SK-N-SH treated with all-trans-retinoic acid at 6 μM for 48 hours (cell line): Measurements from ENCODE around the gene MT1H.
"Not testable (repeated sequence)": the region's sequence is repeated elsewhere in the genome, so short reads cannot be mapped to it uniquely, and the experiment has no call there.

Experiments used
- ATAC-seq: fragments of 200-7000 bp; cut with Tn5 transposase; 3 replicates; pipeline ENCODE4 v1.9.1; 2020; ENCODE audit warnings: mild to moderate bottlenecking, moderate library complexity
- ARNTL ChIP-seq: fragments of 450-650 bp; formaldehyde crosslinking; IDR thresholded peaks from 2 replicates; pipeline ENCODE4 v1.5.0; 2020; ENCODE audit warnings: low read depth, mild to moderate bottlenecking, moderate library complexity, borderline replicate concordance
- BACH2 ChIP-seq: fragments of 250-450 bp; sonication (Bioruptor Pico); IDR thresholded peaks from 2 replicates; pipeline ENCODE4 v1.9.0; 2021; ENCODE audit warnings: mild to moderate bottlenecking, borderline replicate concordance
- ESRRG ChIP-seq: fragments of 250-450 bp; sonication (Bioruptor Pico); IDR thresholded peaks from 2 replicates; pipeline ENCODE4 v1.6.1; 2021; ENCODE audit warnings: mild to moderate bottlenecking
- GLIS3 ChIP-seq: fragments of 250-450 bp; sonication (Bioruptor Pico); IDR thresholded peaks from 2 replicates; pipeline ENCODE4 v1.5.0; 2020; ENCODE audit warnings: mild to moderate bottlenecking, moderate library complexity
- ISL1 ChIP-seq: fragments of 250-450 bp; sonication (Bioruptor Pico); IDR thresholded peaks from 2 replicates; pipeline ENCODE4 v2.1.2; 2022; ENCODE audit warnings: mild to moderate bottlenecking, moderate library complexity
- OSR1 ChIP-seq: fragments of 250-450 bp; sonication (Bioruptor Pico); IDR thresholded peaks from 2 replicates; pipeline ENCODE4 v1.8.0; 2022; ENCODE audit warnings: moderate library complexity, mild to moderate bottlenecking, inconsistent platforms
- PPARA ChIP-seq: fragments of 250-450 bp; sonication (Bioruptor Pico); IDR thresholded peaks from 2 replicates; pipeline ENCODE4 v1.5.0; 2020; ENCODE audit warnings: mild to moderate bottlenecking, borderline replicate concordance
- RARB ChIP-seq: fragments of 250-450 bp; sonication (Bioruptor Pico); IDR thresholded peaks from 2 replicates; pipeline ENCODE4 v1.8.0; 2021; ENCODE audit warnings: mild to moderate bottlenecking, moderate library complexity
- TCF4 ChIP-seq: fragments of 250-450 bp; sonication (Bioruptor Pico); IDR thresholded peaks from 2 replicates; pipeline ENCODE4 v1.8.0; 2021; ENCODE audit warnings: mild to moderate bottlenecking, moderate library complexity, borderline replicate concordance
- TOX ChIP-seq: fragments of 250-450 bp; sonication (Bioruptor Pico); IDR thresholded peaks from 2 replicates; pipeline ENCODE4 v1.8.0; 2021; ENCODE audit warnings: mild to moderate bottlenecking, moderate library complexity, borderline replicate concordance
- ZC3H10 ChIP-seq: fragments of 250-450 bp; sonication (Bioruptor Pico); IDR thresholded peaks from 2 replicates; pipeline ENCODE4 v1.5.1; 2021; ENCODE audit warnings: mild to moderate bottlenecking, moderate library complexity
- ZFP3 ChIP-seq: fragments of 250-450 bp; sonication (Bioruptor Pico); IDR thresholded peaks from 2 replicates; pipeline ENCODE4 v1.5.0; 2020; ENCODE audit warnings: mild to moderate bottlenecking, moderate library complexity
- ZFP30 ChIP-seq: fragments of 450-650 bp; formaldehyde crosslinking; IDR thresholded peaks from 2 replicates; pipeline ENCODE4 v1.5.0; 2022; ENCODE audit warnings: mild to moderate bottlenecking, moderate library complexity
- ZNF565 ChIP-seq: fragments of 450-650 bp; formaldehyde crosslinking; conservative IDR thresholded peaks from 2 replicates; pipeline ENCODE4 v1.5.0; 2020; ENCODE audit warnings: low read depth, mild to moderate bottlenecking, moderate library complexity
- ZNF70 ChIP-seq: fragments of 450-650 bp; formaldehyde crosslinking; IDR thresholded peaks from 2 replicates; pipeline ENCODE4 v1.5.0; 2020; ENCODE audit warnings: mild to moderate bottlenecking, moderate library complexity
- ZNF8 ChIP-seq: fragments of 450-650 bp; formaldehyde crosslinking; IDR thresholded peaks from 2 replicates; pipeline ENCODE4 v1.5.0; 2020; ENCODE audit warnings: mild to moderate bottlenecking, moderate library complexity
- TF ChIP-seq, protein P1 (sequence below): fragments of 250-450 bp; sonication (Bioruptor Pico); IDR thresholded peaks from 2 replicates; pipeline ENCODE4 v1.8.0; 2020; ENCODE audit warnings: mild to moderate bottlenecking, moderate library complexity, borderline replicate concordance
- TF ChIP-seq, protein P2 (sequence below): fragments of 250-450 bp; sonication (Bioruptor Pico); IDR thresholded peaks from 2 replicates; pipeline ENCODE4 v1.5.1; 2021; ENCODE audit warnings: mild to moderate bottlenecking, moderate library complexity
- TF ChIP-seq, protein P3 (sequence below): fragments of 250-450 bp; sonication (Bioruptor Pico); IDR thresholded peaks from 2 replicates; pipeline ENCODE4 v1.8.0; 2021; ENCODE audit warnings: low read depth, mild to moderate bottlenecking, moderate library complexity, borderline replicate concordance
- TF ChIP-seq, protein P4 (sequence below): fragments of 250-450 bp; sonication (Bioruptor Pico); IDR thresholded peaks from 2 replicates; pipeline ENCODE4 v1.5.0; 2020; ENCODE audit warnings: mild to moderate bottlenecking, moderate library complexity
- TF ChIP-seq, protein P5 (sequence below): fragments of 250-450 bp; sonication (Bioruptor Pico); IDR thresholded peaks from 2 replicates; pipeline ENCODE4 v1.5.1; 2020; ENCODE audit warnings: low read depth, mild to moderate bottlenecking, moderate library complexity

The MT1H gene

DNA sequence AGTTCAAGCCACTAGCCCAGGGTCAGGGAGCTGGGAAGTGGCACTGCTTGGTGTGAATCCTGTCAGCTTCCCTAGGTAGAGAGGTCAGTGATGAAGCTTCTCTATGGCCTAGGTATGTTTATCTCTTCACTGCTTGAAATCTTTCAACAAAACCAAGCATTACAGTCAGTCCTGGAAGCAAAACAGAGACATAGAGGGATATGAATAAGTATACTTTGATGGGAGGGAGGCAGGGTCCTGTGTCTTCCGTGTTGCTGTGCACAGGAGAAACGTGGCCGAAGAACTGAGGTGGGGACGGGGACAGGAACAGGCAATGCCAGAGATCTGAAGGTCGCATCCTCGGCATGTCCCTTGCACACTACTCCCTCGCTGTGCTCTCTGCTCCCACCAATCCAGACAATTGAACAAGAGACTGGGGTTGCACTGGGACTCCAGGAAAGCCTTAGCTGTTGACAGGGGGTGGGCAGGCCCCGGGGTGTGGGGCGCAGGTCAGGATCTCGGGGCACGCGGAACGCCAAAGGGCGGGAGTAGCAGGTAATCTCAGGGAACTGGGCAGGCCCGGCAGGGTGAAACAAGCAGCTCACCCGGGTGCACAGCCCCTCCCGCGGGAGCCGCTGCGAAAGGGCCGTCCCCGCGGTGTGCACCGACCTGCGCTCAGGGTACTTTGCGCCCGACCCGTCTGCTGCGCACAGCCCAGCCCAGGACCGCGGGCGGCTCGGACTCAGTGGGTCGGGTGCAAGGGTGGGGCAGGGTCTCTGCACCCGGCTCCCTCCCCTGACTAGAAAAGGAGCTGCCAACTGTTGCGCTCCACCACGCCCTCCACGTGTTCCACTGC lies at the start of gene MT1H:
MT1H (plus strand) TSS at position 810 of the 835 bp plus-strand sequence. CDS start 71 bp downstream, outside the sequence.
- TF ChIP-seq, protein P1, sequence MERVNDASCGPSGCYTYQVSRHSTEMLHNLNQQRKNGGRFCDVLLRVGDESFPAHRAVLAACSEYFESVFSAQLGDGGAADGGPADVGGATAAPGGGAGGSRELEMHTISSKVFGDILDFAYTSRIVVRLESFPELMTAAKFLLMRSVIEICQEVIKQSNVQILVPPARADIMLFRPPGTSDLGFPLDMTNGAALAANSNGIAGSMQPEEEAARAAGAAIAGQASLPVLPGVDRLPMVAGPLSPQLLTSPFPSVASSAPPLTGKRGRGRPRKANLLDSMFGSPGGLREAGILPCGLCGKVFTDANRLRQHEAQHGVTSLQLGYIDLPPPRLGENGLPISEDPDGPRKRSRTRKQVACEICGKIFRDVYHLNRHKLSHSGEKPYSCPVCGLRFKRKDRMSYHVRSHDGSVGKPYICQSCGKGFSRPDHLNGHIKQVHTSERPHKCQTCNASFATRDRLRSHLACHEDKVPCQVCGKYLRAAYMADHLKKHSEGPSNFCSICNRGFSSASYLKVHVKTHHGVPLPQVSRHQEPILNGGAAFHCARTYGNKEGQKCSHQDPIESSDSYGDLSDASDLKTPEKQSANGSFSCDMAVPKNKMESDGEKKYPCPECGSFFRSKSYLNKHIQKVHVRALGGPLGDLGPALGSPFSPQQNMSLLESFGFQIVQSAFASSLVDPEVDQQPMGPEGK (CRISPR knock-in tag), result no peak
- no peak for TF ChIP-seq ISL1 (CRISPR knock-in tag)
- no peak for TF ChIP-seq TOX (CRISPR knock-in tag)
- no peak for TF ChIP-seq GLIS3 (CRISPR knock-in tag)
- no peak for TF ChIP-seq RARB (CRISPR knock-in tag)
- TF ChIP-seq TCF4 (CRISPR knock-in tag), result no peak
- no peak for TF ChIP-seq ZNF8 (CRISPR knock-in tag)
- TF ChIP-seq, protein P2, sequence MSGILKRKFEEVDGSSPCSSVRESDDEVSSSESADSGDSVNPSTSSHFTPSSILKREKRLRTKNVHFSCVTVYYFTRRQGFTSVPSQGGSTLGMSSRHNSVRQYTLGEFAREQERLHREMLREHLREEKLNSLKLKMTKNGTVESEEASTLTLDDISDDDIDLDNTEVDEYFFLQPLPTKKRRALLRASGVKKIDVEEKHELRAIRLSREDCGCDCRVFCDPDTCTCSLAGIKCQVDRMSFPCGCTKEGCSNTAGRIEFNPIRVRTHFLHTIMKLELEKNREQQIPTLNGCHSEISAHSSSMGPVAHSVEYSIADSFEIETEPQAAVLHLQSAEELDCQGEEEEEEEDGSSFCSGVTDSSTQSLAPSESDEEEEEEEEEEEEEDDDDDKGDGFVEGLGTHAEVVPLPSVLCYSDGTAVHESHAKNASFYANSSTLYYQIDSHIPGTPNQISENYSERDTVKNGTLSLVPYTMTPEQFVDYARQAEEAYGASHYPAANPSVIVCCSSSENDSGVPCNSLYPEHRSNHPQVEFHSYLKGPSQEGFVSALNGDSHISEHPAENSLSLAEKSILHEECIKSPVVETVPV (CRISPR knock-in tag), result no peak
- TF ChIP-seq ZFP3 (CRISPR knock-in tag), result no peak
- TF ChIP-seq, protein P3, sequence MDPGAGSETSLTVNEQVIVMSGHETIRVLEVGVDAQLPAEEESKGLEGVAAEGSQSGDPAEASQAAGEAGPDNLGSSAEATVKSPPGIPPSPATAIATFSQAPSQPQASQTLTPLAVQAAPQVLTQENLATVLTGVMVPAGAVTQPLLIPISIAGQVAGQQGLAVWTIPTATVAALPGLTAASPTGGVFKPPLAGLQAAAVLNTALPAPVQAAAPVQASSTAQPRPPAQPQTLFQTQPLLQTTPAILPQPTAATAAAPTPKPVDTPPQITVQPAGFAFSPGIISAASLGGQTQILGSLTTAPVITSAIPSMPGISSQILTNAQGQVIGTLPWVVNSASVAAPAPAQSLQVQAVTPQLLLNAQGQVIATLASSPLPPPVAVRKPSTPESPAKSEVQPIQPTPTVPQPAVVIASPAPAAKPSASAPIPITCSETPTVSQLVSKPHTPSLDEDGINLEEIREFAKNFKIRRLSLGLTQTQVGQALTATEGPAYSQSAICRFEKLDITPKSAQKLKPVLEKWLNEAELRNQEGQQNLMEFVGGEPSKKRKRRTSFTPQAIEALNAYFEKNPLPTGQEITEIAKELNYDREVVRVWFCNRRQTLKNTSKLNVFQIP (CRISPR knock-in tag), result no peak
- no peak for TF ChIP-seq ZNF70 (CRISPR knock-in tag)
- no peak for TF ChIP-seq ARNTL (CRISPR knock-in tag)
- ATAC-seq, result no peak

DNA sequence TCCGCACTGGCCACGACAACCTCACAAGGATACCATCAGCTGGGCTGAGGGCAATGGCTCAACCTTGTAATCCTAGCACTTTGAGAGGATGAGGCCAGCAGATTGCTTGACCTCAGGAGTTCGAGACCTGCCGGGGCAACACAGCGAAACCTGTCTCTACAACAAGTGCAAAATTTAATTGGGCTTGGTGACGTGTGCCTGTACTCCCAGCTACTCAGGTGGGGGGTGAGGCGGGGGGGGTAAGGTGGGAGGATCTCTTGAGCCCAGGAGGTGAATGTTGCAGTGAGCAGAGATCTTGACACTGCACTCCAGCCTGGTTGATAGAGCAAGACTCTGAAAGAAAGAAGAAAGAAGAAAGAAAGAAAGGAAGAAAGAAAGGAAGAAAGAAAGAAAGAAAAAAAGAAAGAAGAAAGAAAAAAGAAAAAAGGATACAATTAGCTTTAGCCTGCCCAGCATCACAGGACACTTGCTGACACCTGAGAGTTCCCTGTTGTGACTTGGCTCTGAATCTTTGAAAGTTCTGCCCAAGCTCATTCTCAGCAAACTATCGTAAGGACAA lies 49.2 kb upstream of the MT1H start:
- TF ChIP-seq ZFP30 (CRISPR knock-in tag) (no peak), TCF4 (CRISPR knock-in tag) (no peak), ZNF70 (CRISPR knock-in tag) (no peak), RARB (CRISPR knock-in tag) (no peak), ZFP3 (CRISPR knock-in tag) (no peak), TOX (CRISPR knock-in tag) (no peak), ESRRG (CRISPR knock-in tag) (no peak), BACH2 (no peak), PPARA (no peak), ISL1 (CRISPR knock-in tag) (no peak), ZC3H10 (no peak), ARNTL (CRISPR knock-in tag) (no peak), OSR1 (CRISPR knock-in tag) (no peak), ZNF8 (CRISPR knock-in tag) (no peak), ZNF565 (CRISPR knock-in tag) (no peak)
- TF ChIP-seq, protein P4, sequence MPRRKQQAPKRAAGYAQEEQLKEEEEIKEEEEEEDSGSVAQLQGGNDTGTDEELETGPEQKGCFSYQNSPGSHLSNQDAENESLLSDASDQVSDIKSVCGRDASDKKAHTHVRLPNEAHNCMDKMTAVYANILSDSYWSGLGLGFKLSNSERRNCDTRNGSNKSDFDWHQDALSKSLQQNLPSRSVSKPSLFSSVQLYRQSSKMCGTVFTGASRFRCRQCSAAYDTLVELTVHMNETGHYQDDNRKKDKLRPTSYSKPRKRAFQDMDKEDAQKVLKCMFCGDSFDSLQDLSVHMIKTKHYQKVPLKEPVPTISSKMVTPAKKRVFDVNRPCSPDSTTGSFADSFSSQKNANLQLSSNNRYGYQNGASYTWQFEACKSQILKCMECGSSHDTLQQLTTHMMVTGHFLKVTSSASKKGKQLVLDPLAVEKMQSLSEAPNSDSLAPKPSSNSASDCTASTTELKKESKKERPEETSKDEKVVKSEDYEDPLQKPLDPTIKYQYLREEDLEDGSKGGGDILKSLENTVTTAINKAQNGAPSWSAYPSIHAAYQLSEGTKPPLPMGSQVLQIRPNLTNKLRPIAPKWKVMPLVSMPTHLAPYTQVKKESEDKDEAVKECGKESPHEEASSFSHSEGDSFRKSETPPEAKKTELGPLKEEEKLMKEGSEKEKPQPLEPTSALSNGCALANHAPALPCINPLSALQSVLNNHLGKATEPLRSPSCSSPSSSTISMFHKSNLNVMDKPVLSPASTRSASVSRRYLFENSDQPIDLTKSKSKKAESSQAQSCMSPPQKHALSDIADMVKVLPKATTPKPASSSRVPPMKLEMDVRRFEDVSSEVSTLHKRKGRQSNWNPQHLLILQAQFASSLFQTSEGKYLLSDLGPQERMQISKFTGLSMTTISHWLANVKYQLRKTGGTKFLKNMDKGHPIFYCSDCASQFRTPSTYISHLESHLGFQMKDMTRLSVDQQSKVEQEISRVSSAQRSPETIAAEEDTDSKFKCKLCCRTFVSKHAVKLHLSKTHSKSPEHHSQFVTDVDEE, result no peak
- TF ChIP-seq, protein P1 (CRISPR knock-in tag), result no peak
- TF ChIP-seq, protein P5, sequence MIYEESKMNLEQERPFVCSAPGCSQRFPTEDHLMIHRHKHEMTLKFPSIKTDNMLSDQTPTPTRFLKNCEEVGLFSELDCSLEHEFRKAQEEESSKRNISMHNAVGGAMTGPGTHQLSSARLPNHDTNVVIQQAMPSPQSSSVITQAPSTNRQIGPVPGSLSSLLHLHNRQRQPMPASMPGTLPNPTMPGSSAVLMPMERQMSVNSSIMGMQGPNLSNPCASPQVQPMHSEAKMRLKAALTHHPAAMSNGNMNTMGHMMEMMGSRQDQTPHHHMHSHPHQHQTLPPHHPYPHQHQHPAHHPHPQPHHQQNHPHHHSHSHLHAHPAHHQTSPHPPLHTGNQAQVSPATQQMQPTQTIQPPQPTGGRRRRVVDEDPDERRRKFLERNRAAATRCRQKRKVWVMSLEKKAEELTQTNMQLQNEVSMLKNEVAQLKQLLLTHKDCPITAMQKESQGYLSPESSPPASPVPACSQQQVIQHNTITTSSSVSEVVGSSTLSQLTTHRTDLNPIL, result no peak
- TF ChIP-seq, protein P2 (CRISPR knock-in tag), result no peak
- ATAC-seq, result no peak

DNA sequence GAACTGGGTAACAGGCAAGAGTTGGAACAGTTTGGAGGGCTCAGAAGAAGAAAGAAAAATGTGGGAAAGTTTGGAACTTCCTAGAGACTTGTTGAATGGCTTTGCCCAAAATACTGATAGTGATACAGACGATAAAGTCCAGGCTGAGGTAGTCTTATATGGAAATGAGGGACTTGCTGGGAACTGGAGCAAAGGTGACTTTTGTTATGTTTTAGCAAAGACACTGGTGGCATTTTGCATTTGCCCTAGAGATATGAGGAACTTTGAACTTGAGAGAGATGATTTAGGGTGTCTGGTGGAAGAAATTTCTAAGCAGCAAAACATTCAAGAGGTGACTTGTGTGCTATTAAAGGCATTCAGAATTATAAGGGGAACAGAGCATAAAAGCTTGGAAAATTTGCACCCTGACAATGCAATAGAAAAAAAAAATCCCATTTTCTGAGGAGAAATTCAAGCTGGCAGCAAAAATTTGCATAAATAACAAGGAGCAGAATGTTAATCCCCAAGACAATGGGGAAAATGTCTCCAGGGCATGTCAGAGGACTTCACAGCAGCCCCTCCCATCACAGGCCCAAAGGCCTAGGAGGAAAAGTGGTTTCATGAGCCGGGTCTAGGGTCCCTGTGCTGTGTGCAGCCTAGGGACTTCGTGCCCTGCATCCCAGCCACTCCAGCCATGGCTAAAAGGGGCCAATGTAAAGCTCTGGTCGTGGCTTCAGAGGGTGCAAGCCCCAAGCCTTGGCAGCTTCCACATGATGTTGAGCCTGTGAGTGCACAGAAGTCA lies 47.8 kb upstream of the MT1H start:
- ATAC-seq, result not testable (repeated sequence)

DNA sequence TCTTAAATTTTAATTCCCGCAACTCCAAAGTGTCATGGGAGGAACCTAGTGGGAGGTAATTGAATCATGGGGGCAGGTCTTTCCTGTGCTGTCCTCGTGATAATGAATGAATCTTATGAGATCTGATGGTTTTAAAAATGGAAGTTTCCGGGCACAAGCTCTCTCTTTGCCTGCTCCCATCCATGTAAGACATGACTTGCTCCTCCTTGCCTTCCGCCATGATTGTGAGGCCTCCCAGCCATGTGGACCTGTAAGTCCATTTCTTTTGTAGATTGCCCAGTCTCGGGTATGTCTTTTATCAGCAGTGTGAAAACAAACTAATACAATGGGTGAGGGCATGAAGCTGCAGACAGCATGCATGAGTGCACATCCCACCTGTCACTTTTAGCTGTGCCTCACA lies 46.4 kb upstream of the MT1H start:
- not testable (repeated sequence) for ATAC-seq
